Fibroblast of peridontal ligament (primary cell): Measurements from ENCODE around the gene KRTAP10-9.
"Not testable (repeated sequence)": the region's sequence is repeated elsewhere in the genome, so short reads cannot be mapped to it uniquely, and the experiment has no call there.

Experiments used
- DNase-seq: peaks from one replicate; pipeline ENCODE4 v3.0.0-alpha.2; 2010; ENCODE audit errors: extremely low read depth

Gene KRTAP10-9

DNA sequence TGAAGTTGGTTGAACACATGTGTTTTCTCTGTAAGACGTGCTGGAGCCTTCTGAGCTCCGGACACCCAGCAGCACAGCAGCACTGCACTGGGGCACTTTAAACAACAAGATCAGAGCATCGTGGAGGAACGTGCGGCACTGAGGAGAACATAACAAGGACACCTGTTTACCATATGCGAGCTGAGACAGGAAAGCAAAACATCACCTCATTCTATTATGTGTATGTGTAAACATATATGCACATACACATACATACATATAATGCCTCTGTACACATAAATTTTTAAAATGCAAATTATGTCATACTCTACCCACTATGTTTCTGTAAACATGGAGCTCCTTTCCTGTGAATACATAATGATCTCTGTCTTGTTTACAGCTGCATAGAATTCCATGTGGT, 31.4 kb upstream of the KRTAP10-9 start:
- no peak for DNase-seq

DNA sequence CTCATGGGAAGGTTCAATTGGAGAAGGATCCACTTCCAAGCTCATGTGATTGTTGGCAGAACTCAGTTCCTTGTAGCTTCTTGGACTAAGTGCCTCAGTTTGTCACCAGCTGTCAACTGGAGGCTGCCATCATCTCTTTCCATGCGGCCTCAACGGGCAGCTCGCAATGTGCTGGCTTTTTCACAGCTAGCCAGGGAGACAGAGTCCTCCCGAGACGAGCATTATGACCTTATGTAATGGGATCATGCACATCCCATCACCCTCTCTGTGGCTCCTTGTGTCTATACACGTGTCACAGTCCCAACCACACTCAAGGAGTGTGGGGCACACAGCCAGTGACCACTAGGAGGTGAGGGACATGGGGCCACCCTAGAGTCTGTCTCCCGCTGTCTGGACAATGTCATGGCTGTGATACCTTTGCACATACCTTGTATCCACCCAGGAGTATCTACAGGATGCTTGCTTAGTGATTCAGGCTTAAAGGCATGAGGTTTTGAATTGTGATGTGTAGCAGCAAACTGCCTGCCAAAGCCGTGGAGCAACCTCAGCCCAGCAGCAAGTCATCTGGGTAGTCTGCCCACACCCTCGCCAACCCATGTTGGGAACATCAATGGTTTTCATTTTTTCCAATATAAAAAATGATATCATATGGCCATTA, 30.7 kb upstream of the KRTAP10-9 start:
- DNase-seq, result no peak

DNA sequence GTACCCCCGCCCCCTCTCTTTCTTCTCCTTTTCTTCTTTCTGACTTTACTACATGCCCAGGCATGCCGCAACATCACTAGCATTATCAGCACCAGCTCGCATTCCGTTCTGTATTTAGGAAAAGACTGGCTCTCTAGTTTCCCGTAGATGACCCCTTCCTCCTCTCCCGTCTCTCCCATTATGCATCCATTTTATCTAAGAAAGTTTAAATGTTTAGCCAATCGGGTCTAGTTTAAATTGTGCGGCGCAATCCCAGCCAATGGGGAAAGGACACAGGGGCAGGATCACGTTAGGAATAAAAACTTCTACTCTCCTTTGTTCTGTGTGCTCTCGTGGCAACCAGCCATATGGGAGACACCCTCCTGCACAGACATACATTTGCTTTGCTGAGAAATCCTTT, 28.8 kb upstream of the KRTAP10-9 start:
- no peak for DNase-seq

DNA sequence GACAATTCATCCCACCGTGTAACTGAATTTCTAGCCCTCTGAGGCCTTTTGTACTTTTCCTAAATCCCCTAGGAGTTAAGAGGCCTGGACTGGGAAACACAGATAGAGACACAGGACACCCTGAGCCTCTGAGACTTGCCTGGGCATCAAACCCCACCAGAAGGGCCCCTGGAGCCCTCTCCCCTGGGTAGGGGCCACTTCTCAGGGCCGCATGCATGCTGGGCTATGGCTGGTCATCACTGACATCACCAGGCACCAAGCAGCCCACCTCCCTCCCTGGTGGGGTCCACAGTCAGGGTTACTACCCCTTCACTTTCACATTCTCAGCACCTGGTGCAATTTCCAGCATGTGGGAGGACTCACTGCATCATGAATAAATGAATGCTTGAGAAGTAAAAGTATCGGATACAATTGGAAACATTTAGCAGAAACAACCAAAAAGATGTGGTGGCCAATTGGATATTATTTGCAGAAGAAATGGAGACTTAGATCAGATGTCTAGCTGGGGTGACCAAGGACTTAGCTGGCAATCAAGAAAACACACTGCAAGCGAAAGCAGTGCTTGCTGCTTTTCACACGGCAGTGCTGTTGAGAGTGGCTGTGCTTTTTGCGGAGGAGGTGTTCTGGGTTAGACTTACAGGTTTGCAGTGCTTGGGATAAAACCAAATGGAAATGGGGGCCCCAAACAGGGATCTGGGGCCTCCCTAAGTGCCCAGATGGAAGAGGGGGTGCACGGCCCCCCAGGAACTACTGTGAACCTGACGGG, 27.4 kb upstream of the KRTAP10-9 start:
- no peak for DNase-seq

GRCh38 chr21:44600118-44600978, 26.5 kb upstream of the KRTAP10-9 start, which contains the start of gene KRTAP10-7:
TSS of gene KRTAP10-7 (plus strand) at chr21:44600597. CDS start at chr21:44600622, 25 bp downstream.
- not testable (repeated sequence) for DNase-seq

GRCh38 chr21:44601091-44601490, 25.8 kb upstream of the KRTAP10-9 start:
- not testable (repeated sequence) for DNase-seq

DNA sequence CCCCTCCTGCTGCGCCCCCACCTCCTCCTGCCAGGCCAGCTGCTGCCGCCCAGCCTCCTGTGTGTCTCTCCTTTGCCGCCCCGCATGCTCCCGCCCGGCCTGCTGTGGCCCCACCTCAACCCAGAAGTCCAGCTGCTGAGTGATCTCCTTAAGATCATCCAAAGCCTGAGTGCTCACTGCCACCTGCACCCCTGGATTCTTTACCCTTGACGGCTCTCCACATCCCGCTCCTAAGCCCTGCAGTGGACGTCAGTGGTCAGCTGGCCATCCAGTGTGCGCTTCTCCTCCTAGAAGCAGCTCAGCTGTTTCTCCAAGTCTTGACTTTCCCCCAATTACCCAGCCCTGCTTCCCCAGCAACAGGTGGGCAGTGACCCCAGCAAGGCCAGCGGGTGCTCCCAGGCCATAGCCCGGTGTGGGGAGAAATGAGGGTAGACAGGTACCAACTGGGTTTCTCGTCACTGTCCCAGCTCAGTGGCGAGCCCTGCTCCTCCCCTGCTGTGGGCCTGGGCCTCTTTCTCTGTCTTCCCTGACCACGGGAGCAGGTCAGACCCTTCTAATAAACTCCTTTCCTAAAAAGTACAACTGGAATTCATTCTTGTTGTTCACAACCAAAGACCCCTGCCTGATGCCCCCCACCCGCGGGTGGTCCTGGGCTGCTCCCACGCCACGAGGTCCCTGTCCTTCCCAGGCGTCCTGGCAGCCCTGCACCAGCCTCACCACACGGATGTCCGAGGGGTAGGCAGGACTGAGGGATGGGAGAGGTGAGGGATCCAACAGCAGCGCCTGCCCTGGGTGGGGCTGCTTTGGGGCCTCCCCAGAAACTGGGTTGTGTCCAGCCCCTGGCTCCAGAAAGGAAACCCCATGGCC, 25.1 kb upstream of the KRTAP10-9 start:
- DNase-seq, result no peak

- no peak for DNase-seq
Measured at GRCh38 chr21:44602463-44602850, 24.4 kb upstream of the KRTAP10-9 start.

- no peak for DNase-seq
Measured at GRCh38 chr21:44603109-44603875, 23.6 kb upstream of the KRTAP10-9 start.

DNA sequence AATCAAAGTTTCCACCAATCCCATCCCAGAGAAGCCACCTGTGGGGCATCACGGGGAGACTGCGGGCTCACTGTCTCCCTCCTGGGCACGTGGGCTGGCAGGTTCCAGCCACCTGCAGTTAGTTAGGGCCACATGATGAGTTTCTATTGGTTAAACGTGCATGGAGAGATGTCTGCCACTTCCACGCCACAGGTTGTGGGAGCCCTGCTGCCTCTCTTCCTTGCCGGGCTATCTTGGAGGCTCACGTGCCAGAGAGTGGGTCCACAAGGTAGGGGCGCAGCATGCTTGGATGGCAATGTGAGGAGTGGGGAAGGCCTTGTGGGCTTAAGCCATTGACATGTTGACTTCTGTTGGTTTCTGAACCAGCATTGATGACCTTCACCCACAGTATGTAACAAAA, 23.0 kb upstream of the KRTAP10-9 start:
- DNase-seq, result no peak

DNA sequence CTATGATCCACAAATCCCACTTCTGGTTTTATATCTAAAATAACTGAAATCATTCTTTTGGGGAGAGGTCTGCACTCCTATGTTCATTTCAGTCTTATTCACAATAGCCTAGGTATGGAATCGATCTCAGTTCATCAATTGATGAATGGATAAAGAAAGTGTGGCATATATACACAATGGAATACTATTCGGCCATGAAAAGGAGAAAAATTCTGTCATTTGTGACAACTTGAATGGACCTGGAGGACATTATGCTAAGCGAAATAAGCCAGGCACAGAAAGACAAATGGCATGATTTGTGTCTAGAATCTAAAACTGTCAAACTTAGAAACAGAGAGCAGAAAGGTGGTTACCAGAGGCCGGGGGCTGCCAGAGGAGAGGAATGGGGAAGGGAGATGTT, 20.4 kb upstream of the KRTAP10-9 start:
- no peak for DNase-seq

DNA sequence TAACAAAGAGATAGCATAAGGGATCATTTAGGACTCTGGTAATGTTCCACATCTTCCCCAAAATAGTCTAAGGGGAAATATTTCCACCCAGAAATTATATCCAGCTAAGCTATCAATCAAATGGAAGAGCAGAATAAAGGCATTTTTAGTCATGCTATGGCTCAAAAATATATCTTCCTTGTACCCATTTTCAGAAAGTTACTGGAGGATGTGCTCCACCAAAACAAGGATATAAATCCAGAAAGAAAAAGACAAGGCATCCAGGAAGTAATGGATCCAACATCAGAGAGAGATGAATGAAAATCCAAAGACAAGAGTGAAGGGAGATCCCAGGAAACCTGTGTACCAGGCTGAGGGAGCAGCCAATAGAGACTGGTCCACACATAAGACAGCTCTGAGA, 17.7 kb upstream of the KRTAP10-9 start:
- DNase-seq, result no peak

DNA sequence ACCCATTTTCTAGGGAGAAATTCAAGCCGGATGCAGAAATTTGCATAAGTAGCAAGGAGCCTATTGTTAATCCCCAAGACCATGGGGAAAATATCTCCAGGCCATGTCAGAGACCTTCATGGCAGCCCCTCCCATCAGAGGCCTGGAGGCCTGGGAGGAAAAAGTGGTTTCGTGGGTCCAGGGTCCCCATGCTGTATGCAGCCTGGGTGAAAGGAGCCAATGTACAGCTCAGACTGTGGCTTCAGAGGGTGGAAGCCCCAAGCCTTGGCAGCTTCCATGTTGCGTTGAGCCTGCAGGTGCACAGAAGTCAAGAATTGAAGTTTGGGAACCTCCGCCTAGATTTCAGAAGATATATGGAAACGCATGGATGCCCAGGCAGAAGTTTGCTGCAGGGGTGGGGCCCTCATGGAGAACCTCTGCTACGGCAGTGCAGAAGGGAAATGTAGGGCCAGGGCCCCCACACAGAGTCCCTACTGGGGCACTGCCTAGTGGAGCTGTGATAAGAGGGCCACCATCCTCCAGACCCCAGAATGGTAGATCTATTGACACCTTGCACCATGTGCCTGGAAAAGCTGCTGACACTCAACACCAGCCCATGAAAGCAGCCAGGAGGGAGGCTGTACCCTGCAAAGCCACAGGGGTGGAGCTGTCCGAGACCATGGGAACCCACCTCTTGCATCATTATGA, 16.6 kb upstream of the KRTAP10-9 start:
- DNase-seq, result not testable (repeated sequence)

DNA sequence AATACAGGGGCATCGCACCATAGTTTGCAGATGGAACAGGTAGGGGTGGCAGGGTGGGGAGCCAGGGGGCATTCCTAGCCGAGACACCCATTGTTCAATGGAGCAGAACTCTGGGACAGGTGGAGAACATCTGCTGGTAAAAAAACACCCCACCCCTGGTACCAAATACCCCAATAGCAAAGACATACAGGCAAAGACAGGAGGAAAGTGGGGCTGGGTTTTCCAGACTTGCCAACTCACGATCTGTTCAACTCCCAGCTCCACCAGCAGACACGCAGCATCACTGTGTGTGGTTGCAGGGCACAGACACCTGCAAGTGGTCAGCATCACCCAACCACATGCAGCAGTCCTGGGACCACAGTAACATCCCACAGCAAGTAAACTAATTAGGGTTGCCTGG, 15.3 kb upstream of the KRTAP10-9 start:
- DNase-seq, result no peak

DNA sequence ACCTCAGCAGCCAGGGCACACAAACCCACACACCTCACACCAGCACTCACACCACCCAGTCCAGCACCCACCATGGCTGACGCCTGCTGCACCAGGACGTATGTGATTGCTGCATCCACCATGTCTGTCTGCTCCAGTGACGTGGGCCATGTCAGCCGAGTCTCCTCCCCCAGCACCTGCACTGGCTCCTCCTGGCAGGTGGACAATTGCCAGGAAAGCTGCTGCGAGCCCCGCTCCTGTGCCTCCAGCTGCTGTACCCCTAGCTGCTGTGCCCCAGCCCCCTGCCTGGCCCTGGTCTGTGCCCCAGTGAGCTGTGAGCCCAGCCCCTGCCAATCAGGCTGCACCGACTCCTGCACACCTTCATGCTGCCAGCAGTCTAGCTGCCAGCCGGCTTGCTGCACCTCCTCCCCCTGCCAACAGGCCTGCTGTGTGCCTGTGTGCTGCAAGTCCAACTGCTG, 14.8 kb upstream of the KRTAP10-9 start, which contains the start of gene KRTAP10-8:
TSS of gene KRTAP10-8 (plus strand) at position 51 of the 458 bp plus-strand sequence. CDS start at position 73, 22 bp downstream.
- DNase-seq, result no peak

DNA sequence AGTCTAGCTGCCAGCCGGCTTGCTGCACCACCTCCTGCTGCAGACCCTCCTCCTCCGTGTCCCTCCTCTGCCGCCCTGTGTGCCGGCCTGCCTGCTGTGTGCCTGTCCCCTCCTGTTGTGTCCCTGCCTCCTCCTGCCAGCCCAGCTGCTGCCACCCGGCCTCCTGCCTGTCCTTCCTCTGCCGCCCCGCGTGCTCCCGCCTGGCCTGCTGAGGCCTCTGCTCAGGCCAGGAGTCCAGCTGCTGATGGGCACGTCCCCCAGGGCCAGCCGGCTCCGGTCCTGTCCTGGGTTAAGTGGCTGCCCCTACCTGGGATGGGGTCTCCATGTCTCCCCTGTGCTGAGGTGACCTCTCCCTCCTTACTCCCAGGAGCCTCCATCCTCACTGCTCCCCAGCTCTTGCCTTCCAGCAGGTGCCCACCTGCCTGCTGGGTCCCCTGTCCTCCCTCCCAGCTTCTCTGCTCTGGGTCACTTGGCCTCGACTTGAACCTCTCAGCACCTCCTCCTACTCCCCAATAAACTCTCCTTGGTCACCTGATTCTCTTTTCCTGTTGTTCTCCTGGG, 14.1 kb upstream of the KRTAP10-9 start:
- no peak for DNase-seq

DNA sequence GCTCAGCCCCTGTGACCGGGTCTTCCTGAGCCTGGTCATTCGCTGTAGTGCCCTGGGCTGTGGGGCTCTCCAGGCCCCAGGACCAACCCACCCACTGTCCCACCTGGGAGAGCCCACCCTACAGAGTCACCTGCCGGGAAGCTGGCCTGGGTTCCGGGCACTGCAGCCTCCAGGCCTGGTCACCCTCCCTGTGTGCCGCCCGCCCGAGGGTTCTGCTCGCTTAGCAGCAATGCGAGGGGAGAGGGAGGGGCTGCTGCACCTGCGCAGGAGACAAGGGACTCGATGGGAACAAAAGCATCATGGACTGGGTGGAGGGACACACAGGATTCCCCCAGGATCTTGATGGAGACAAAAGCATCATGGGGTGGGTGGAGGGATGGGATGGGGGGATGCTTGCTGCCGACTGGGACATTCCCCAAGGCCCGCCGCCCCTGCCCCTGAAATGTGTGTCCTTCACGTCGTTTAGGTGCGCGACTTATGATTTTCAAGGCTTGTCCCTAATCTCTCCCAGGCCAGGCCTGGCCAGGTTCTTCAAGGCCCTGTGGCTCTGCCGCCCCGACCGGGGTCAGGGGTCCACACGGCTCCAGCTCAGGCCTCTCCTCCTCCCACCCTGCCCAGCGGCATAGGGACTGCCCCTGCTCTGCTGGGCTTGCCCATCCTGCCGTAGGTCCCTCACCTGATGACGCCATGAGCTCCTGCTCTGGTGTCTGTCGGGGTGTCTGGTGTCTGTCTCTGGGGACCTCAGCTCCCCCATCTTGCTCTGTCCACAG, 13.3 kb upstream of the KRTAP10-9 start:
- no peak for DNase-seq

- no peak for DNase-seq
Measured at GRCh38 chr21:44614161-44614631, 12.7 kb upstream of the KRTAP10-9 start.
